Activated T-helper 9 cell treated with anti-CD3 and anti-CD28 coated beads, Interleukin-2, amount 50 U/mL, for 16 hours (primary cell): ENCODE data around the gene PANK2.
"Not testable (repeated sequence)": the region's sequence is repeated elsewhere in the genome, so short reads cannot be mapped to it uniquely, and the experiment has no call there.

Experiments used
- DNase-seq: peaks from one replicate; pipeline ENCODE4 v3.0.0-alpha.2; 2020; ENCODE audit warnings: low read depth

PANK2 gene

GRCh38 chr20:3888622-3889488, at the start of gene PANK2:
Gene PANK2 (plus strand): TSS chr20:3889387.
- peak; percentile 93 for DNase-seq

GRCh38 chr20:3840201-3840600, 49.0 kb upstream of the PANK2 start:
- DNase-seq = not testable (repeated sequence)

GRCh38 chr20:3842348-3842930, 46.7 kb upstream of the PANK2 start:
- DNase-seq = no peak

GRCh38 chr20:3843490-3843889, 45.7 kb upstream of the PANK2 start:
- DNase-seq = no peak

- DNase-seq = not testable (repeated sequence)
Observed at GRCh38 chr20:3843990-3844619, 45.1 kb upstream of the PANK2 start.

- no peak for DNase-seq
Observed at GRCh38 chr20:3846378-3846739, 42.8 kb upstream of the PANK2 start.

- DNase-seq = peak; percentile 81
Observed at GRCh38 chr20:3846740-3847428, 42.3 kb upstream of the PANK2 start, which contains the start of gene MAVS. Gene MAVS (plus strand): TSS chr20:3846834. CDS start chr20:3854625, 7,791 bp downstream.

GRCh38 chr20:3847429-3847940, 41.7 kb upstream of the PANK2 start:
- DNase-seq = no peak

- DNase-seq = no peak
Observed at GRCh38 chr20:3848565-3848964, 40.6 kb upstream of the PANK2 start.

GRCh38 chr20:3854462-3854871, 34.7 kb upstream of the PANK2 start:
- no peak for DNase-seq

GRCh38 chr20:3857405-3857804, 31.8 kb upstream of the PANK2 start:
- DNase-seq = no peak

- DNase-seq = no peak
Observed at GRCh38 chr20:3858689-3859088, 30.5 kb upstream of the PANK2 start.

GRCh38 chr20:3861191-3861590, 28.0 kb upstream of the PANK2 start:
- no peak for DNase-seq

GRCh38 chr20:3862333-3862732, 26.9 kb upstream of the PANK2 start:
- DNase-seq = no peak

GRCh38 chr20:3863317-3863716, 25.9 kb upstream of the PANK2 start:
- no peak for DNase-seq

GRCh38 chr20:3864518-3864917, 24.7 kb upstream of the PANK2 start:
- DNase-seq = no peak

GRCh38 chr20:3865152-3865886, 23.9 kb upstream of the PANK2 start:
- DNase-seq = no peak

GRCh38 chr20:3865887-3866407, 23.2 kb upstream of the PANK2 start:
- DNase-seq = no peak

- DNase-seq = no peak
Observed at GRCh38 chr20:3866464-3866863, 22.7 kb upstream of the PANK2 start.

GRCh38 chr20:3867802-3868201, 21.4 kb upstream of the PANK2 start:
- DNase-seq = no peak
